Transverse colon (tissue), 4 donors: ENCODE data around the gene VWA3A.

ENCODE experiments used
- EP300 ChIP-seq: sonication (generic); formaldehyde crosslinking; IDR thresholded peaks from one replicate; pipeline ENCODE4 v1.6.1; 2017; ENCODE audit warnings: antibody characterized with exemption, low read depth
- POLR2A ChIP-seq: fragments of 450-650 bp; IDR thresholded peaks from one replicate; pipeline ENCODE4 v1.6.1; 2016; ENCODE audit warnings: antibody characterized with exemption, mild to moderate bottlenecking, moderate library complexity
- POLR2AphosphoS5 ChIP-seq, 3 donors: sonication (generic); formaldehyde crosslinking; IDR thresholded peaks; one replicate each; pipeline ENCODE4 v1.6.1; 2016; ENCODE audit warnings: antibody characterized with exemption in 3 of 3
- TF ChIP-seq, protein P1 (sequence below), 5 experiments: fragments of 200-600 bp in 3 of 5; fragments of 450-650 bp in 2 of 5; sonication (generic) in 3 of 5; IDR thresholded peaks; 1 replicate in 2 of 5; 2 replicates in 3 of 5; pipeline ENCODE4 v1.5.1; 2016 to 2017; ENCODE audit warnings: antibody characterized with exemption in 5 of 5, inconsistent platforms in 3 of 5, mild to moderate bottlenecking in 2 of 5, moderate library complexity in 1 of 5

DNA sequence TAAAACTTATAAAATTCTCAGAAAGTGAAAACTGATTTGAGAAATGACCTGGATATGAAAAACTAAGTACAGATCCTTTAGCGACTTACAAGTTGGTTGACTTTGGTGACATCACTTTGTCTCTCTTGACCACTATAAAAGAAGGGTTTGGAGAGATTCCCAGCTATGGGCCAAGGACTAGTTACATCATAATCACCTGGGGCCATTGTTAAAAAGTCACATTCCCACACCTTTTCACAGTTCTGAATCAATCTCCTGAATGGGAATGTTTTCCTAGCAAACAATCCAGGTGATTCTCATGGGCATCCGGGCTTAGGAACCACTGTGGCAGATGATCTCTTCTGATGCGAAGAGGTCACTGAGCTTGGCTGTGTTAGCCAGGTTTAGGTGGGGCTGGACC lies 620 bp upstream of the VWA3A start:
- TF ChIP-seq POLR2A (no peak), POLR2AphosphoS5 (IDR thresholded peaks at IDR 0.05) (no peak), EP300 (no peak)
- TF ChIP-seq, protein P1, sequence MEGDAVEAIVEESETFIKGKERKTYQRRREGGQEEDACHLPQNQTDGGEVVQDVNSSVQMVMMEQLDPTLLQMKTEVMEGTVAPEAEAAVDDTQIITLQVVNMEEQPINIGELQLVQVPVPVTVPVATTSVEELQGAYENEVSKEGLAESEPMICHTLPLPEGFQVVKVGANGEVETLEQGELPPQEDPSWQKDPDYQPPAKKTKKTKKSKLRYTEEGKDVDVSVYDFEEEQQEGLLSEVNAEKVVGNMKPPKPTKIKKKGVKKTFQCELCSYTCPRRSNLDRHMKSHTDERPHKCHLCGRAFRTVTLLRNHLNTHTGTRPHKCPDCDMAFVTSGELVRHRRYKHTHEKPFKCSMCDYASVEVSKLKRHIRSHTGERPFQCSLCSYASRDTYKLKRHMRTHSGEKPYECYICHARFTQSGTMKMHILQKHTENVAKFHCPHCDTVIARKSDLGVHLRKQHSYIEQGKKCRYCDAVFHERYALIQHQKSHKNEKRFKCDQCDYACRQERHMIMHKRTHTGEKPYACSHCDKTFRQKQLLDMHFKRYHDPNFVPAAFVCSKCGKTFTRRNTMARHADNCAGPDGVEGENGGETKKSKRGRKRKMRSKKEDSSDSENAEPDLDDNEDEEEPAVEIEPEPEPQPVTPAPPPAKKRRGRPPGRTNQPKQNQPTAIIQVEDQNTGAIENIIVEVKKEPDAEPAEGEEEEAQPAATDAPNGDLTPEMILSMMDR (IDR thresholded peaks at IDR 0.05) = no peak
